HCT116 (cell line): ENCODE data around the gene YIPF3.

Source experiments
- CTCF ChIP-seq, 3 experiments: fragments of 200-600 bp in 1 of 3; sonication (generic) in 1 of 3; IDR thresholded peaks in 2 of 3; conservative IDR thresholded peaks in 1 of 3; 2 replicates each; pipeline ENCODE4 v1.5.1; 2012 to 2017; ENCODE audit warnings: low read depth in 2 of 3, low read length in 2 of 3, antibody characterized with exemption in 1 of 3, borderline replicate concordance in 1 of 3, control low read depth in 1 of 3, mild to moderate bottlenecking in 1 of 3, mixed read lengths in 1 of 3, mixed run types in 1 of 3, moderate library complexity in 1 of 3; ENCODE audit not compliant: insufficient read depth in 1 of 3
- ELF1 ChIP-seq: IDR thresholded peaks from 2 replicates; pipeline ENCODE4 v1.6.1; 2012; ENCODE audit warnings: low read depth, borderline replicate concordance
- EZH2 ChIP-seq: fragments of 200-600 bp; sonication (generic); IDR thresholded peaks from 2 replicates; pipeline ENCODE4 v1.6.1; 2017; ENCODE audit warnings: antibody characterized with exemption, mixed run types
- POLR2A ChIP-seq: IDR thresholded peaks from 2 replicates; pipeline ENCODE4 v1.7.0; 2011; ENCODE audit warnings: borderline replicate concordance; ENCODE audit not compliant: insufficient read depth, insufficient read length; ENCODE audit errors: extremely low read depth
- POLR2AphosphoS5 ChIP-seq: IDR thresholded peaks from 2 replicates; pipeline ENCODE4 v1.6.1; 2011; ENCODE audit warnings: mild to moderate bottlenecking, low read depth, low read length, moderate library complexity
- SP1 ChIP-seq: IDR thresholded peaks from 2 replicates; pipeline ENCODE4 v1.6.1; 2012; ENCODE audit warnings: low read depth
- ZNF274 ChIP-seq: fragments of 200-500 bp; sonication (Bioruptor generic); IDR thresholded peaks from 2 replicates; pipeline ENCODE4 v1.6.1; 2014; ENCODE audit warnings: mild to moderate bottlenecking, low read depth, low read length, inconsistent platforms

DNA sequence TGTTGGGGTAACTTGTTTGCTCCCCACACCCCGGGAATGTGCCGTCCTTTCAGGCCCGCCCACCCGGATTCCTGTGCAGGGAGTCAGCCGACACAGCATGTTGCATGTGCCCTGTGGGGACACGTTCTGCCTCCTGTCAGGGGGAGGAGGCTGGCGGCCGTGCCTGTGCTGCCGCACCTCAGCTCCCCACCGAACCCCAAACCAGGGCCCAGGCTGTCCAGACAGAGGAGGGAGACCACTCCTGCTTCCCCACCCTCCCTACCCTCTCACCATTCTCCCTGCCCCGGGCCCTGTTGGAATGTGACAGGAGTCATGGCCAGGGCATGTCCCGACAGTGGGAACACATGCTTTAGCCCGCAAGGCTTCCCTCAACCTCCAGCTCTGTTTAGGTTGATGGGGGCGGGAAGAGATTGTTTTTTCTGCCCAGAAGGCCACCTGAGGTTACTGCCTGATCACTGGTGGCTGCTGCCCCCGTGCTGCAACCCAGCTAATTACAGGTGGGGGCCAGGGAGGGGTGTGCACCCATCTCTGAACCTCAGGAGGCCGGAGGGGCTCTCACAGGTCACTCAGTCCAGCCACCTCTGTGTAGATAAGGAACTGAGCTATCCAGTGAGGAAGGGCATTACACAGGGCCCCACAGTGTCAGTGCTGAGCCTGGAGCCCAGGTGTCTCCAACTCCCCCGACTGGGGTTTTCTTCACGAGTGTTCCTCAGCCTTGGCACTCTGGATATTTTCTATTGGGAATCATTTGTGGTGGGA, 20.2 kb downstream of the YIPF3 start:
- TF ChIP-seq CTCF (IDR thresholded peaks at IDR 0.05 in 2 of 3, conservative IDR thresholded peaks at IDR 0.05 in 1 of 3; ENCODE audit: borderline replicate concordance in 1 of 3, insufficient read depth in 1 of 3, low read depth in 2 of 3, low read length in 2 of 3), result peak; percentile 74 to 84 (median 83)
- no peak for TF ChIP-seq POLR2AphosphoS5
- TF ChIP-seq ZNF274, result no peak
- TF ChIP-seq SP1, result no peak
- TF ChIP-seq ELF1, result no peak
- no peak for TF ChIP-seq EZH2
- no peak for TF ChIP-seq POLR2A
